Ectodermal cell (in vitro differentiated cells): ENCODE measurements around the gene MTA1.

Experiments used
- H3K27ac ChIP-seq: 2 replicates; pipeline ENCODE4 v1.7.0; 2013; ENCODE audit warnings: mild to moderate bottlenecking, low read depth, low read length; ENCODE audit not compliant: insufficient read depth, poor library complexity, severe bottlenecking
- H3K27me3 ChIP-seq: 2 replicates; pipeline ENCODE4 v1.7.0; 2013; ENCODE audit warnings: mild to moderate bottlenecking, low read length; ENCODE audit not compliant: insufficient read depth, control insufficient read depth, poor library complexity, severe bottlenecking
- H3K36me3 ChIP-seq: one replicate; pipeline ENCODE4 v1.7.0; 2013; ENCODE audit warnings: low read length; ENCODE audit not compliant: control insufficient read depth, insufficient read depth
- H3K4me1 ChIP-seq: one replicate; pipeline ENCODE4 v1.7.0; 2013; ENCODE audit warnings: low read length; ENCODE audit not compliant: control insufficient read depth, insufficient read depth
- H3K4me3 ChIP-seq: 2 replicates; pipeline ENCODE4 v1.7.0; 2013; ENCODE audit warnings: low read depth, low read length, control low read depth; ENCODE audit not compliant: insufficient read depth
- H3K9me3 ChIP-seq: 2 replicates; pipeline ENCODE4 v1.7.0; 2013; ENCODE audit warnings: mild to moderate bottlenecking, low read length, moderate library complexity; ENCODE audit not compliant: control insufficient read depth
- WGBS, 2 experiments: methylation state at CpG; one replicate each; pipeline ENCODE4 v1.1.7; 2013; ENCODE audit warnings: missing lambda C conversion rate in 2 of 2; 5-methylcytosine and 5-hydroxymethylcytosine counted together

Gene MTA1

GRCh38 chr14:105484069-105484996, 64.7 kb downstream of the MTA1 start:
- Histone ChIP-seq H3K36me3 (no peaks in the 10 kb centered on the region), H3K27me3 (peaks cover 73% of the 10 kb centered on the region), H3K9me3 (no peaks in the 10 kb centered on the region), H3K4me3 (no peak overlapping the region), H3K4me1 (peaks cover 75% of the 10 kb centered on the region), H3K27ac (no peak overlapping the region)
- WGBS, 2 experiments, result 73 to 74% methylated on average over 20 of the region's 20 CpGs

- Histone ChIP-seq H3K4me3 (no peak overlapping the region), H3K4me1 (peaks cover 70% of the 10 kb centered on the region), H3K36me3 (no peaks in the 10 kb centered on the region), H3K9me3 (no peaks in the 10 kb centered on the region), H3K27me3 (peaks cover 66% of the 10 kb centered on the region), H3K27ac (no peak overlapping the region)
- WGBS, 2 experiments, result 93 to 94% methylated on average over 16 of the region's 16 CpGs
Measured at GRCh38 chr14:105484997-105485393, 65.4 kb downstream of the MTA1 start.

DNA sequence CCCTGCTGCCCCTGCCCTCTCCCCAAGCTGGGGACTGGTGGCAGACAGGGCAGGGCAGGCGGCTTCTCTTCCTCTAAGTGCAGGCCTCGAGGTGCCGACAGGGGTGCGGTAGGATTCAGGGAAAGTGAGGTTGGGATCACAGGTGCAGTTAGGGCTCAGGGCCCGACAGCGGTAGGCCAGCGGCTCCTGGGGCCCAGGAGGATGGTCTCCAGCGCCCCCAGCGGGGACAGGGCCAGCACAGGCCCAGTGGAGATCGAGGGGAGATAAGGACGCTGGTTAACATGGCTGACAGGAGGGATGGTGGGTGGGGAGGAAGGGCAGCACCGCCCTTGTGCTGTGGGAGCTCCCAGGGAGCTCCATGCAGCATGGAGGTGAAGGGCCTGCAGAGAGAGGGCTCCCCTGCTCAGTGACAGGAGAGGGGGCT, 66.1 kb downstream of the MTA1 start:
- H3K4me3 ChIP-seq, result no peak overlapping the region
- no peak overlapping the region for H3K27ac ChIP-seq
- H3K36me3 ChIP-seq, result no peaks in the 10 kb centered on the region
- H3K4me1 ChIP-seq, result peaks cover 64% of the 10 kb centered on the region
- H3K9me3 ChIP-seq, result no peaks in the 10 kb centered on the region
- WGBS, 2 experiments, result 11 to 15% methylated on average over 12 of the region's 12 CpGs
- peaks cover 58% of the 10 kb centered on the region for H3K27me3 ChIP-seq

DNA sequence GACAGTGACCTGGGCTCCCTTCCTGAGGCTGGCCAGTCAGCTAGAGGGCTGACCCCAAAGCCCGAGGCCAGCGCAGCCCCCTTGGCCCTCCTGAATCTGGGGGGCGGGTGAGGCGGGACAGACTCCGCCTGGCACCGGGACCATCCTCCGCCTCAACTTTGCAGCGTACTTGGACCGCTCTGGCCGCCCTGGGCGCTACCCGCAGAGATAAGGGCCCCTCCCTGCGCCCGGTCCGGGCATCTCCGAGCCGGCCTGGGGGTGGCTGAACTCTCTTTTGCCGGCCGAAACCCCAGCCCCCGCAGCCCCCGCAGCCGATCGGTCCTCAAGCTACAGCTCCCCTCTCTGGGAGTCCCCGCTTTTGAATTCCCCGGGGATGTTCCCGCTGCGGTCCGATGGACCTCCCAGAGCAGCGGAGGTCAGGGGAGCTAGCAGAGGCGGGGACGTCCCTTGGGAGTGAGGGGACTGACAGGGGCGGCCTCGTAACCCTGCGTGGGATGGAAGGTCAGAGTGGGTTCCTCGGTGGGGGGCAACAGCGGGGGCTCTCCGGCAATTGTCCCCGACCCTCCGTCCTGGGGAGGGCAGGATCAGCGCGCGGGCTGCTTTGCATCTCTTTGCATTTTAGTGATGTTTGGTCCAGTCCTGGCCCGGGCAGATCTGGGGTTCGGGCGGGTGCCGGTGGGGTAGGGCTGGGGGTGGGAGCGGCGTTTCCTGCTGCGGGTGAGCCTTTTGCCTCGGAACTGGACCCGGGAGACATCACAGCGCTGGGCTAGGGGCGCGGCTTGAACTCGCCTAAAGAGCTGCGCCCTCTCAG, 66.7 kb downstream of the MTA1 start, which contains the start of gene CRIP1:
Gene CRIP1, plus strand, starts transcription at position 724 of the 811 bp plus-strand sequence. CDS start 374 bp downstream, outside the sequence.
- peaks cover 57% of the 10 kb centered on the region for H3K4me1 ChIP-seq

GRCh38 chr14:105486974-105487448, 67.4 kb downstream of the MTA1 start:
- no peaks in the 10 kb centered on the region for H3K9me3 ChIP-seq
- no peak overlapping the region for H3K27ac ChIP-seq
- peaks cover 58% of the 10 kb centered on the region for H3K4me1 ChIP-seq
- no peaks in the 10 kb centered on the region for H3K36me3 ChIP-seq
- peaks cover 46% of the 10 kb centered on the region for H3K27me3 ChIP-seq
- peak overlapping the region; percentile 52 for H3K4me3 ChIP-seq
- WGBS, 2 experiments, result 5% methylated on average over 45 of the region's 45 CpGs

More for the DNA sequence above, 66.7 kb downstream of the MTA1 start, which contains the start of gene CRIP1:
- 8 to 9% methylated on average over 56 of the region's 56 CpGs for WGBS, 2 experiments
- Histone ChIP-seq H3K9me3 (no peaks in the 10 kb centered on the region), H3K27ac (no peak within 1 kb of the TSS), H3K4me3 (peak within 1 kb of the TSS; percentile 52), H3K27me3 (peaks cover 52% of the 10 kb centered on the region), H3K36me3 (no peaks in the 10 kb centered on the region)

DNA sequence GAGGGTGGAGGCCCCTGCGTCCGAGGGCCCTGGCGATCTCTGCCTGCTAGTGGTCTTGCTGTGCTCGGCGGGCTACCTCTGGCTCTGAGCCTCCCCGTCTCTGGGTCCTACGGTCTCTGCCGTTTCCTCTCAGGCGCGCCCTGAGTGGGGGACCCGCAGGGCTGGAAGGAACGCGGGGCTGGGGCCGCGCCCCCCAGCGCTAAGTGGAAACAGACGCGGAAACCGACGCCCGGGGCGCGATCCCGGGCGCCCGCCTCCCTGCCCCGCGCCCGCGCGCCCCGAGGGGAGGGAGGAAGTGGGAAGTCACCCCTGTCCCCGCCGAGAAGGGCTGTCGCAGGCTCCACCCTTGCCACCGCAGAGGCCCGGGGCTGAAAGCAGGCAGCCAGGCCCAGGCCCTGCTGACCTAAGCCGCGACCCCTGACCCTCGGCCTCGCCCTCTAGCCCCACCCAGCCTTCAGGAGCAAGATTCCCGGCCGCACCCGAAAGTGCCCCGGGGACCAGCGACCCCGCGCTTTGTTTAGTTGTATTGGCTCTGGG, 67.9 kb downstream of the MTA1 start:
- Histone ChIP-seq H3K4me3 (peak overlapping the region; percentile 52), H3K9me3 (no peaks in the 10 kb centered on the region), H3K4me1 (peaks cover 59% of the 10 kb centered on the region), H3K36me3 (no peaks in the 10 kb centered on the region), H3K27me3 (peaks cover 41% of the 10 kb centered on the region), H3K27ac (no peak overlapping the region)
- 15 to 16% methylated on average over 48 of the region's 48 CpGs for WGBS, 2 experiments

DNA sequence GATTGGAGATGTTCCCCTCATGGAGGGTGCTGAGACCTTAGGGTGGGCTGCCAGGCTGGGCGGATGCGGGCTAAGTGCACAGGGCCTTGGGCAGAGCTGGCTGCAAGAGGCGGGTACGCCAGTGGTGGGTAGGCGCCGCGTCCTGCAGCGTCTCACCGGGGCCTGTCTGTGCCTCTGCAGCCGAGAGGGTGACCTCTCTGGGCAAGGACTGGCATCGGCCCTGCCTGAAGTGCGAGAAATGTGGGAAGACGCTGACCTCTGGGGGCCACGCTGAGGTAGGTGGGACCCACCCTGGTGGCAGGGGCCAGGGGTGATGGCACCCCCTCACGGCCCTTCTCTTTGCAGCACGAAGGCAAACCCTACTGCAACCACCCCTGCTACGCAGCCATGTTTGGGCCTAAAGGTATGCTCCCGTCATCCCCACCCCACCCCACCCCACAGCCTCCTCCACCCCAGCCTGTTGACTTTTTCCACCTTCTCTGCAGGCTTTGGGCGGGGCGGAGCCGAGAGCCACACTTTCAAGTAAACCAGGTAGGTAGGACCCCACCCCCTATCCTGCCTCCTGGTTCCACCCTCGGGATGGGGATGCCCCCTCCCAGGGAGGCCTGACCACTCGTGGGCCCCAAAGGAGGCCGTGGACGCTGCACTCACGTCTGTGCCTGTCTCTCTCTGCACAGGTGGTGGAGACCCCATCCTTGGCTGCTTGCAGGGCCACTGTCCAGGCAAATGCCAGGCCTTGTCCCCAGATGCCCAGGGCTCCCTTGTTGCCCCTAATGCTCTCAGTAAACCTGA, 68.6 kb downstream of the MTA1 start:
- Histone ChIP-seq H3K9me3 (no peaks in the 10 kb centered on the region), H3K27ac (peak overlapping the region; percentile 92), H3K4me3 (peak overlapping the region; percentile 52), H3K36me3 (no peaks in the 10 kb centered on the region), H3K27me3 (peaks cover 35% of the 10 kb centered on the region), H3K4me1 (peaks cover 59% of the 10 kb centered on the region)
- WGBS, 2 experiments, result 87 to 90% methylated on average over 26 of the region's 26 CpGs

DNA sequence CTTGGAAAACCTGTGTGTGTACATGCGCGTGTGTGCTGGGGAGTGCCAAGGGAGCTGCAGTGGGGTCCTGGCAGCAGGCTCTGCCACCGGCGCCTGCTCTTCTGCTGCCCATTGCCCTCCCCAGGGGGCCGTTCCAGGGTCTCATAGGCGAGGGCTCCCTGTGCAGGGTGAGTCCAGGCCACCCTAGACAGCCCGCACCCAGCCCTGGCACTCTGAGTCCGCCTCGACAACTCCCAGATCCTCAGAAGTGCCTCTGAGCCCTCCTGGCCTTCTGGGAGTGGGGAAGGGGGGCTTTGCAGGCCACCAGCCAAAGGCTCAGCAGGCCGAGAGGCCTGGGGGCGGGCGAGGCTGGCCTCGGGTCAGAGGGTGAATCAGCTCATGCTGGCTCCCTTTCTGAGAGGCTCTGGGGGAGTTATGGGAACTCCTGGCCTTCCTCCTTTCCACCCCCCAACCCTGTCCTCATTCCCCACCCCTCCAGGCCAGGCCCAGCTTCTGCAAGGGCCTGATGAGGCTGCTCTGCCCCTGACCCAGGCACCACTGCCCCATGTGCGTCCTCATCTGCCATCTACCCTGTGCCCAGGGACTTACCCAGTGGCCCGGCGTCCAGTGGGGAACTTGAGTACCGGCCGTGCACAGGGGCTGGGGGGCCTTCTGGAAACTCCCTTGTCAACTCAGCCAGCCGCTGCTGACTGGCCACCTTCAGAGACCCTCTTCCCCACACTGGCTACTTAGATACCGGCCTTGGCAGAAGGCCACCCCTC, 69.3 kb downstream of the MTA1 start:
- H3K4me3 ChIP-seq, result peak overlapping the region; percentile 62
- H3K27me3 ChIP-seq, result peaks cover 35% of the 10 kb centered on the region
- H3K36me3 ChIP-seq, result no peaks in the 10 kb centered on the region
- 69 to 70% methylated on average over 20 of the region's 20 CpGs for WGBS, 2 experiments
- peaks cover 51% of the 10 kb centered on the region for H3K4me1 ChIP-seq
- H3K9me3 ChIP-seq, result no peaks in the 10 kb centered on the region
- H3K27ac ChIP-seq, result peak overlapping the region; percentile 92
